Sigmoid colon (tissue), 7 donors: Measurements from ENCODE around the gene IL16. TPM values are rescaled to one million over a fixed set of nuclear protein-coding genes. Genes with fewer than 3 reads are reported as not detected.

Experiments
- DNase-seq: peaks from one replicate; pipeline ENCODE4 v3.0.0-alpha.2; 2019
- H3K27ac ChIP-seq, 4 donors: fragments of 200-600 bp; sonication (generic); one replicate each; pipeline ENCODE4 v1.5.1; 2016 to 2019; ENCODE audit warnings: mild to moderate bottlenecking in 1 of 4
- H3K27me3 ChIP-seq, 3 donors: fragments of 200-600 bp; sonication (generic); one replicate each; pipeline ENCODE4 v1.5.1; 2019; ENCODE audit warnings: mild to moderate bottlenecking in 1 of 3
- H3K36me3 ChIP-seq, 4 donors: fragments of 200-600 bp; sonication (generic); one replicate each; pipeline ENCODE4 v1.5.1; 2016 to 2019
- H3K4me1 ChIP-seq, 4 donors: fragments of 200-600 bp; sonication (generic); one replicate each; pipeline ENCODE4 v1.5.1; 2017 to 2019
- H3K4me3 ChIP-seq, 4 donors: fragments of 200-600 bp; sonication (generic); one replicate each; pipeline ENCODE4 v1.5.1; 2017 to 2019; ENCODE audit warnings: mild to moderate bottlenecking in 2 of 4, moderate library complexity in 1 of 4
- H3K9me3 ChIP-seq, 4 donors: fragments of 200-600 bp in 3 of 4; sonication (generic) in 3 of 4; one replicate each; pipeline versions ENCODE4 v1.5.1 to v1.6.1; 2013 to 2019
- EP300 ChIP-seq, 4 donors: sonication (generic); formaldehyde crosslinking; IDR thresholded peaks; one replicate each; pipeline ENCODE4 v1.6.1; 2017; ENCODE audit warnings: antibody characterized with exemption in 4 of 4
- POLR2A ChIP-seq, 2 donors: fragments of 450-650 bp; IDR thresholded peaks; one replicate each; pipeline ENCODE4 v1.6.1; 2016; ENCODE audit warnings: antibody characterized with exemption in 2 of 2, mild to moderate bottlenecking in 2 of 2, moderate library complexity in 2 of 2
- POLR2AphosphoS5 ChIP-seq, 4 donors: sonication (generic); formaldehyde crosslinking; IDR thresholded peaks; one replicate each; pipeline ENCODE4 v1.6.1; 2017; ENCODE audit warnings: antibody characterized with exemption in 4 of 4
- WGBS, 2 donors: extraction: QIAGEN DNeasy Blood & Tissue Kit; methylation state at CpG; one replicate each; pipeline ENCODE4 v1.1.7; 2013; 5-methylcytosine and 5-hydroxymethylcytosine counted together
- intact Hi-C: fragments of 100-400 bp; cut with DNase I; formaldehyde crosslinking; loops from one replicate; pipeline ENCODE4 v1.15.1; 2023
- polyA plus RNA-seq, 3 donors: library from polyadenylated mRNA; stranded (reverse); fragments of 200-250 nt; gene quantifications; one replicate each; pipeline ENCODE4 v1.2.3, GENCODE V29; 2013
- total RNA-seq, 4 donors: library from RNA; depleted of rRNA; stranded (reverse); fragments of >200 nt; gene quantifications; one replicate each; pipeline ENCODE4 v1.1.0, GENCODE V29; 2016
- TF ChIP-seq, protein P1 (sequence below), 4 experiments: fragments of 450-650 bp in 3 of 4; fragments of 200-600 bp in 1 of 4; IDR thresholded peaks; one replicate each; pipeline ENCODE4 v1.5.1; 2016 to 2019; ENCODE audit warnings: antibody characterized with exemption in 4 of 4, mild to moderate bottlenecking in 3 of 4, moderate library complexity in 2 of 4
- donor health status: healthy with polysubstance abuse.
- donor health status: Bipolar disorder and iron deficiency.
- donor health status: healthy.

IL16 gene
- total and polyA plus RNA-seq, 7 donors, result 3.0 to 52.8 (median 8.9) TPM

- Histone ChIP-seq H3K9me3 (no peaks in the 10 kb centered on the region), H3K4me3 (peak overlapping the region in 3 of 4 donors; percentile 15 to 31 (median 27)), H3K4me1 (peaks cover 0 to 4% (median 0%) of the 10 kb centered on the region in 4 donors), H3K36me3 (no peaks in the 10 kb centered on the region), H3K27me3 (no peaks in the 10 kb centered on the region), H3K27ac (peak overlapping the region; percentile 16 to 64 (median 44))
- 38 to 67% methylated on average over 3 of the region's 3 CpGs for WGBS, 2 donors
- intact Hi-C loops, result no loop called here
- DNase-seq, result no peak
- TF ChIP-seq POLR2A (IDR thresholded peaks at IDR 0.05), result no peak
- TF ChIP-seq EP300 (IDR thresholded peaks at IDR 0.05), result no peak
Observed at GRCh38 chr15:81297147-81297572, 100.5 kb downstream of the IL16 start.

- 53 to 78% methylated on average over 4 of the region's 4 CpGs for WGBS, 2 donors
- DNase-seq, result no peak
- H3K36me3 ChIP-seq, result no peaks in the 10 kb centered on the region
- no peaks in the 10 kb centered on the region for H3K9me3 ChIP-seq
- peak overlapping the region in 2 of 4 donors; percentile 27 to 31 for H3K4me3 ChIP-seq
- TF ChIP-seq, protein P1, sequence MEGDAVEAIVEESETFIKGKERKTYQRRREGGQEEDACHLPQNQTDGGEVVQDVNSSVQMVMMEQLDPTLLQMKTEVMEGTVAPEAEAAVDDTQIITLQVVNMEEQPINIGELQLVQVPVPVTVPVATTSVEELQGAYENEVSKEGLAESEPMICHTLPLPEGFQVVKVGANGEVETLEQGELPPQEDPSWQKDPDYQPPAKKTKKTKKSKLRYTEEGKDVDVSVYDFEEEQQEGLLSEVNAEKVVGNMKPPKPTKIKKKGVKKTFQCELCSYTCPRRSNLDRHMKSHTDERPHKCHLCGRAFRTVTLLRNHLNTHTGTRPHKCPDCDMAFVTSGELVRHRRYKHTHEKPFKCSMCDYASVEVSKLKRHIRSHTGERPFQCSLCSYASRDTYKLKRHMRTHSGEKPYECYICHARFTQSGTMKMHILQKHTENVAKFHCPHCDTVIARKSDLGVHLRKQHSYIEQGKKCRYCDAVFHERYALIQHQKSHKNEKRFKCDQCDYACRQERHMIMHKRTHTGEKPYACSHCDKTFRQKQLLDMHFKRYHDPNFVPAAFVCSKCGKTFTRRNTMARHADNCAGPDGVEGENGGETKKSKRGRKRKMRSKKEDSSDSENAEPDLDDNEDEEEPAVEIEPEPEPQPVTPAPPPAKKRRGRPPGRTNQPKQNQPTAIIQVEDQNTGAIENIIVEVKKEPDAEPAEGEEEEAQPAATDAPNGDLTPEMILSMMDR (IDR thresholded peaks at IDR 0.05), result no peak
- no peak for TF ChIP-seq POLR2A (IDR thresholded peaks at IDR 0.05)
- no peak for TF ChIP-seq EP300 (IDR thresholded peaks at IDR 0.05)
- no peak for TF ChIP-seq POLR2AphosphoS5 (IDR thresholded peaks at IDR 0.05)
- H3K4me1 ChIP-seq, result peaks cover 0 to 4% (median 0%) of the 10 kb centered on the region in 4 donors
- intact Hi-C loops, result no loop called here
- H3K27me3 ChIP-seq, result no peaks in the 10 kb centered on the region
- peak overlapping the region in 3 of 4 donors; percentile 2 to 64 (median 16) for H3K27ac ChIP-seq
Observed at GRCh38 chr15:81297603-81298575, 101.2 kb downstream of the IL16 start.

DNA sequence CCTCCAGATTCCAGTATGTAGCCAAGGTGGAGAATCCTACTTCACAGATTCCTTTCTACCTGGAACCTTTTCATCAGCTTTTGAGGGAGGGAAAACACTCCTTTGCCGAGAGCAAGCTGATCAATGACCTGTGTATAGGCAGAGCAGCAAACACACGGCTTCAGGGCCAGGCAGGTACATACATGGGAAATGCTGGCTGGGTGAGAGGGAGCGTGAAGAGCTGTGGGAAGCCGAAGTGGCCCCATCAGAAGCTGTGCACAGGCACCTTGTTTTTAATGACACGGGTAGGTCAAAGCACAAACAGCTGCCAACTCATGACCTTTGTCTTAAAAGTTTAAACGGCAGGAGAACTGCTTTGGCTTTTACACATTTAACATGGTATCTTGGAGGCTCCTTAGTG, 101.9 kb downstream of the IL16 start:
- Histone ChIP-seq H3K27ac (no peak overlapping the region), H3K4me3 (peak overlapping the region in 2 of 4 donors; percentile 5 to 31), H3K36me3 (no peaks in the 10 kb centered on the region), H3K9me3 (no peaks in the 10 kb centered on the region), H3K27me3 (no peaks in the 10 kb centered on the region), H3K4me1 (peaks cover 0 to 4% (median under 1%) of the 10 kb centered on the region in 4 donors)
- DNase-seq, result no peak
- intact Hi-C loops, result no loop called here
- WGBS, 2 donors, result 28 to 36% methylated on average over 6 of the region's 6 CpGs
- TF ChIP-seq, protein P1 (IDR thresholded peaks at IDR 0.05), result no peak
- no peak for TF ChIP-seq EP300 (IDR thresholded peaks at IDR 0.05)
- no peak for TF ChIP-seq POLR2A (IDR thresholded peaks at IDR 0.05)
- no peak for TF ChIP-seq POLR2AphosphoS5 (IDR thresholded peaks at IDR 0.05)

DNA sequence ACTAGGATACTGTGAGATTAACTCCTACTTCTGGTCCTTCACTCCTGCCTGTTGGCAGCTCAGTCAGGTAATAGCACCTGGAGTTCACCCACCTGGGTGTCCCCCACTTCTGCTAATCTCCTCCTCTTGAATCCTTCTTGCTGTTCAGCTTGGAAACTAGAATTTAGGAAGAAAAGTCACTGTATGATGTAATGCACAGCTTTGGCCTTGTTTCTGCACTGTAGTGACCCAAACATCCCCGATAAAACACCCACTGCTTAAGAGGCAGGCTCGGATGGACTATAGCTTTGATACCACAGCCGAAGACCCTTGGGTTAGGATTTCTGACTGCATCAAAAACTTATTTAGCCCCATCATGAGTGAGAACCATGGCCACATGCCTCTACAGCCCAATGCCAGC, 102.5 kb downstream of the IL16 start:
- H3K27me3 ChIP-seq, result no peaks in the 10 kb centered on the region
- H3K9me3 ChIP-seq, result no peaks in the 10 kb centered on the region
- peak overlapping the region in 1 of 4 donors; percentile 1 for H3K4me3 ChIP-seq
- intact Hi-C loops, result no loop called here
- H3K27ac ChIP-seq, result no peak overlapping the region
- DNase-seq, result no peak
- no peaks in the 10 kb centered on the region for H3K36me3 ChIP-seq
- WGBS, 2 donors, result 66 to 83% methylated on average over 3 of the region's 3 CpGs
- no peak for TF ChIP-seq POLR2A (IDR thresholded peaks at IDR 0.05)
- TF ChIP-seq, protein P1 (IDR thresholded peaks at IDR 0.05), result no peak
- TF ChIP-seq EP300 (IDR thresholded peaks at IDR 0.05), result no peak
- H3K4me1 ChIP-seq, result peaks cover 0 to 7% (median 2%) of the 10 kb centered on the region in 4 donors

DNA sequence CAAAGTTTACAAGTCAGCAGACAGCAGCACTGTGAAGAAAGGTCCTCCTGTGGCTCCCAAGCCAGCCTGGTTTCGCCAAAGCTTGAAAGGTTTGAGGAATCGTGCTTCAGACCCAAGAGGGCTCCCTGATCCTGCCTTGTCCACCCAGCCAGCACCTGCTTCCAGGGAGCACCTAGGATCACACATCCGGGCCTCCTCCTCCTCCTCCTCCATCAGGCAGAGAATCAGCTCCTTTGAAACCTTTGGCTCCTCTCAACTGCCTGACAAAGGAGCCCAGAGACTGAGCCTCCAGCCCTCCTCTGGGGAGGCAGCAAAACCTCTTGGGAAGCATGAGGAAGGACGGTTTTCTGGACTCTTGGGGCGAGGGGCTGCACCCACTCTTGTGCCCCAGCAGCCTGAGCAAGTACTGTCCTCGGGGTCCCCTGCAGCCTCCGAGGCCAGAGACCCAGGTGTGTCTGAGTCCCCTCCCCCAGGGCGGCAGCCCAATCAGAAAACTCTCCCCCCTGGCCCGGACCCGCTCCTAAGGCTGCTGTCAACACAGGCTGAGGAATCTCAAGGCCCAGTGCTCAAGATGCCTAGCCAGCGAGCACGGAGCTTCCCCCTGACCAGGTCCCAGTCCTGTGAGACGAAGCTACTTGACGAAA, 103.1 kb downstream of the IL16 start:
- Histone ChIP-seq H3K4me3 (peak overlapping the region in 1 of 4 donors; percentile 6), H3K9me3 (no peaks in the 10 kb centered on the region), H3K36me3 (no peaks in the 10 kb centered on the region), H3K4me1 (peaks cover 0 to 8% (median 3%) of the 10 kb centered on the region in 4 donors), H3K27me3 (no peaks in the 10 kb centered on the region), H3K27ac (no peak overlapping the region)
- WGBS, 2 donors, result 55 to 87% methylated on average over 14 of the region's 14 CpGs
- TF ChIP-seq POLR2AphosphoS5 (IDR thresholded peaks at IDR 0.05), result no peak
- TF ChIP-seq, protein P1 (IDR thresholded peaks at IDR 0.05), result no peak
- no peak for TF ChIP-seq EP300 (IDR thresholded peaks at IDR 0.05)
- no peak for TF ChIP-seq POLR2A (IDR thresholded peaks at IDR 0.05)
- intact Hi-C loops, result no loop called here
- no peak for DNase-seq
